Measurements from ENCODE around the gene VTI1A. TPM values are rescaled to one million over a fixed set of nuclear protein-coding genes. Genes with fewer than 3 reads are reported as not detected.

The VTI1A gene
- total and polyA plus RNA-seq, 7 donors: 9.9 to 31.5 (median 20.1) TPM

DNA sequence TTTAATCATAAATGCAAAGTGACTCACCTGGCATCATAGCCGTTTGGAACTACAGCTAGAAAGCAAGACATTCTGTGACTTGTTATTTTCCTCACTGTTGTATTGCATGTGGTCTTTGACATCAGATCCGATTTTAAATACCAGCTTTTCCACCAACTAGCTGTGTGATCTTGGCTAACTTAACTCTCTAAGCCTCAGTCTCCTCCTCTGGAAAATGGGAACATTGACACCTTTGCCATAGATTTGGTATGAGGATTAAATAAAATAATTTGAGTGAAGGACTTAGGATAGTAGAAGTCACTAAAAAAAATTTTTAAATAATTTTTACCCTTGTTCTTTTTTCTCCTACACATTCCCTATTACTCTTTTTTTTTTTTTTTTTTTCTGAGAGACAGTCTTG lies 348.1 kb downstream of the VTI1A start:
- H3K27me3 ChIP-seq (ENCODE audit: insufficient read depth in 3 of 3, low read length in 2 of 3): no peaks in the 10 kb centered on the region
- 78 to 83% (median 83%) methylated on average over 2 of the region's 2 CpGs for WGBS, 3 donors
- peaks cover 4% of the 10 kb centered on the region for H3K4me1 ChIP-seq
- no peak overlapping the region for H3K27ac ChIP-seq
- H3K4me3 ChIP-seq: no peak overlapping the region
- H3K9me3 ChIP-seq: no peaks in the 10 kb centered on the region
- DNase-seq (no peak), ATAC-seq (no peak)
- intact Hi-C loops (cut with DNase I): no loop called here
- TF ChIP-seq, protein P1, sequence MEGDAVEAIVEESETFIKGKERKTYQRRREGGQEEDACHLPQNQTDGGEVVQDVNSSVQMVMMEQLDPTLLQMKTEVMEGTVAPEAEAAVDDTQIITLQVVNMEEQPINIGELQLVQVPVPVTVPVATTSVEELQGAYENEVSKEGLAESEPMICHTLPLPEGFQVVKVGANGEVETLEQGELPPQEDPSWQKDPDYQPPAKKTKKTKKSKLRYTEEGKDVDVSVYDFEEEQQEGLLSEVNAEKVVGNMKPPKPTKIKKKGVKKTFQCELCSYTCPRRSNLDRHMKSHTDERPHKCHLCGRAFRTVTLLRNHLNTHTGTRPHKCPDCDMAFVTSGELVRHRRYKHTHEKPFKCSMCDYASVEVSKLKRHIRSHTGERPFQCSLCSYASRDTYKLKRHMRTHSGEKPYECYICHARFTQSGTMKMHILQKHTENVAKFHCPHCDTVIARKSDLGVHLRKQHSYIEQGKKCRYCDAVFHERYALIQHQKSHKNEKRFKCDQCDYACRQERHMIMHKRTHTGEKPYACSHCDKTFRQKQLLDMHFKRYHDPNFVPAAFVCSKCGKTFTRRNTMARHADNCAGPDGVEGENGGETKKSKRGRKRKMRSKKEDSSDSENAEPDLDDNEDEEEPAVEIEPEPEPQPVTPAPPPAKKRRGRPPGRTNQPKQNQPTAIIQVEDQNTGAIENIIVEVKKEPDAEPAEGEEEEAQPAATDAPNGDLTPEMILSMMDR (IDR thresholded peaks at IDR 0.05): no peak
- H3K36me3 ChIP-seq (ENCODE audit: insufficient read depth in 1 of 2, low read depth in 1 of 2): no peaks in the 10 kb centered on the region

- DNase-seq (no peak), ATAC-seq (no peak)
- 85 to 91% (median 91%) methylated on average over 8 of the region's 8 CpGs for WGBS, 3 donors
- no peaks in the 10 kb centered on the region for H3K9me3 ChIP-seq
- TF ChIP-seq, protein P1 (IDR thresholded peaks at IDR 0.05): no peak
- H3K4me3 ChIP-seq: no peak overlapping the region
- H3K27ac ChIP-seq: no peak overlapping the region
- peaks cover 4% of the 10 kb centered on the region for H3K4me1 ChIP-seq
- intact Hi-C loops (cut with DNase I): no loop called here
- no peaks in the 10 kb centered on the region for H3K27me3 ChIP-seq (ENCODE audit: insufficient read depth in 3 of 3, low read length in 2 of 3)
- no peaks in the 10 kb centered on the region for H3K36me3 ChIP-seq (ENCODE audit: insufficient read depth in 1 of 2, low read depth in 1 of 2)
Measured at GRCh38 chr10:112797197-112797596, 350.2 kb downstream of the VTI1A start.

DNA sequence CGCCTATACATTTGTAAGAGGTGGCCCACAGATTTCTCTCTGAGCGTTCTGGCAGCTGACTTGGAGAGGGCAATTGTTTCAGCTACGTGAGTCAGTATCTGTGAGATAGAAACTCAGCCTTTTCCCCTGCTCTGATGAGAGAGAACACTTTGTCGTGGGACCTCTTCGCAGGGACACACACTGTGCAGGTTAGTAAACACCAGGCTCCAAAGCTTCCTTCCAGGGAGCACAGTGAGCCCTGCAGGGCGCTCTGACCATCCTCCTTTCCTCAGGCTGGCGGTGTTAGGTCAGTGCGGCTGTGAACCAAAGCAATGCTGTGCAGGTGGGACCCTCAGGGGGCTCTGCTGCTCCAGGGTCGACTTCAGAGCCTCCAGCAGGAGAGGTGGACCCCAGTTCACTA lies 350.8 kb downstream of the VTI1A start:
- DNase-seq: no peak
- no peaks in the 10 kb centered on the region for H3K9me3 ChIP-seq
- intact Hi-C loops (cut with DNase I): no loop called here

DNA sequence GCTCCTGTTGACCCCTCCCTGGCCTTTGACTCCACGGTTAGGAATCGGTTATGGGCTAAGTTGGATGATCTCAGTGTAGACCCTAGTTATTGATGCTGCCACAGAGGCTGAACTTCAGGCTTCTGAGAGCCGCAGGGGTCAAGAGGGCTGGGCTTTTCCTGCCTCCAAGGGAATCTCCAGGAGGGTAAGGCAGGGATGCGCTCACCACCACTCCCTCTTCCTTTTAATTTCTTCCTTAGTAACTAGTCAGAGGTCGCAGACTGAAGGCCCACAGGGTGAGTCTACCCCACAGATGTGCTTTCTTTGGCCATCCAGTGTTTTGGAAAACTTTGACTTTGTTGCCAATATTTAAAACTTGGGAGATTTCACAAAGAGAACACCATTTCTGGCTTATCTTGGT lies 352.0 kb downstream of the VTI1A start:
- H3K27me3 ChIP-seq (ENCODE audit: insufficient read depth in 3 of 3, low read length in 2 of 3): no peaks in the 10 kb centered on the region
- H3K27ac ChIP-seq: no peak overlapping the region
- no peaks in the 10 kb centered on the region for H3K36me3 ChIP-seq (ENCODE audit: insufficient read depth in 1 of 2, low read depth in 1 of 2)
- H3K4me3 ChIP-seq: no peak overlapping the region
- ATAC-seq (no peak), DNase-seq (no peak)
- TF ChIP-seq, protein P1 (IDR thresholded peaks at IDR 0.05): no peak
- intact Hi-C loops (cut with DNase I): no loop called here
- H3K9me3 ChIP-seq: no peaks in the 10 kb centered on the region
- WGBS, 3 donors: 79 to 86% (median 85%) methylated on average over 5 of the region's 5 CpGs
- H3K4me1 ChIP-seq: no peaks in the 10 kb centered on the region

More for the DNA sequence above, 350.8 kb downstream of the VTI1A start:
- Histone ChIP-seq H3K27me3 (ENCODE audit: insufficient read depth in 3 of 3, low read length in 2 of 3) (no peaks in the 10 kb centered on the region), H3K4me3 (no peak overlapping the region), H3K36me3 (ENCODE audit: insufficient read depth in 1 of 2, low read depth in 1 of 2) (no peaks in the 10 kb centered on the region), H3K27ac (no peak overlapping the region), H3K4me1 (peaks cover 4% of the 10 kb centered on the region)
- TF ChIP-seq, protein P1 (IDR thresholded peaks at IDR 0.05): no peak
- no peak for ATAC-seq
- WGBS, 3 donors: 86 to 90% (median 89%) methylated on average over 9 of the region's 9 CpGs

DNA sequence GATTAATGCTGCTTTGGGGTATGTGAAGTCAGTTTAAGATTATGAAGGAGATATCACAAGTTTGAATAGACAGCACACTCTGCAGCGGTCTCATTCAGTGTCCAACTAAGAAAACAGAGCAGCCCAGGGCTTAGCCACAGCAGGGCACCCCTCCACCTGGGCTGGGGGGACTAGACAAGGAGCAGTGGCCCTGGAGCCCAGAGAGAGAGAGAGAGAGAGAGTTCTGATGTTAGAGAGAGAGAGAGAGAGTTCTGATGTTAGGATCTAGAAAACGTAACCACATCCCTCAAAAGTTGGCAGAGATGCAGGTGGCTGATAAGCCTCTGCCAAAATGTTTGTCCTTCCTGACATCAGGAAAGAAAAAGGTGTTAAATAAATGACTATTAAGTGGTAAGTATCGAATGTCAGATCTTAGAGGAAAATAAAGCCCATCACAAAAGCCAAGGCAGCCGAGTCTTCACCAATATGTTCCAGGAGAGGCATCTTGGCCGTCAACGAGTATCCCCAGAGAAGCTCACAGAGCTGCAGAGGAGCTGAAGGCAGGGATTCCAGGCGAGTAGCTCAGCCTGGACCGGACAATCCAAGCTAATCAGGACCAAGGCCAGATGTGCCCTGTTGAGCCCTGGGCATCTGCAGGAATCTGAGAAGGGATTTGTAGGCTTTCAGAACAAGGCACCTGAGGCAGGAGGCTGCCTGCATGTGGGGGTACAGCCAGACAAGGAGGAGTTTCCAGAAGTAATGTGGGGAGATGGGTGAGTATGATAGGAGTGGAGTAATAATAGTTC lies 352.9 kb downstream of the VTI1A start:
- TF ChIP-seq, protein P1 (IDR thresholded peaks at IDR 0.05): no peak
- Histone ChIP-seq H3K4me3 (no peak overlapping the region), H3K27me3 (ENCODE audit: insufficient read depth in 3 of 3, low read length in 2 of 3) (no peaks in the 10 kb centered on the region), H3K4me1 (no peaks in the 10 kb centered on the region), H3K36me3 (ENCODE audit: insufficient read depth in 1 of 2, low read depth in 1 of 2) (no peaks in the 10 kb centered on the region), H3K9me3 (no peaks in the 10 kb centered on the region), H3K27ac (no peak overlapping the region)
- 81 to 84% (median 82%) methylated on average over 8 of the region's 8 CpGs for WGBS, 3 donors
- DNase-seq (no peak), ATAC-seq (no peak)
- intact Hi-C loops (cut with DNase I): no loop called here
